ENCODE data around the gene TSEN2. TPM values are rescaled to one million over a fixed set of nuclear protein-coding genes. Genes with fewer than 3 reads are reported as not detected.

The TSEN2 gene
- total RNA-seq, 4 donors from 2014 or later: 31.8 to 40.2 (median 35.2) TPM

GRCh38 chr3:12439161-12439940 is 44.9 kb upstream of the TSEN2 start:
- no peak for DNase-seq (ENCODE audit: low spot score in 2 of 2)
- Histone ChIP-seq H3K36me3 (peaks cover 0 to 4% (median 0%) of the 10 kb centered on the region in 3 donors), H3K9me3 (no peaks in the 10 kb centered on the region), H3K27me3 (no peaks in the 10 kb centered on the region), H3K27ac (no peak overlapping the region), H3K4me3 (no peak overlapping the region), H3K4me1 (peaks cover 0 to 18% (median 0%) of the 10 kb centered on the region in 4 donors)
- 66 to 72% methylated on average over 11 of the region's 11 CpGs for WGBS, 2 donors
- no peak for TF ChIP-seq POLR2A (IDR thresholded peaks at IDR 0.05)
- TF ChIP-seq EP300 (IDR thresholded peaks at IDR 0.05): no peak
- TF ChIP-seq CTCF (IDR thresholded peaks at IDR 0.05): no peak

GRCh38 chr3:12440927-12441714 is 43.2 kb upstream of the TSEN2 start:
- 20 to 22% methylated on average over 18 to 21 of the region's 21 CpGs for whole genome bisulfite sequencing, 2 donors
- H3K9me3 ChIP-seq: no peaks in the 10 kb centered on the region
- DNase-seq (ENCODE audit: low spot score in 2 of 2): no peak
- peaks cover 0 to 22% (median 0%) of the 10 kb centered on the region in 4 donors for H3K4me1 ChIP-seq
- H3K4me3 ChIP-seq: no peak overlapping the region
- H3K27ac ChIP-seq: no peak overlapping the region
- H3K36me3 ChIP-seq: no peaks in the 10 kb centered on the region
- TF ChIP-seq POLR2A (IDR thresholded peaks at IDR 0.05): no peak
- no peak for TF ChIP-seq EP300 (IDR thresholded peaks at IDR 0.05)
- no peak for TF ChIP-seq CTCF (IDR thresholded peaks at IDR 0.05)
- no peaks in the 10 kb centered on the region for H3K27me3 ChIP-seq

GRCh38 chr3:12442654-12443501 is 41.4 kb upstream of the TSEN2 start:
- Histone ChIP-seq H3K4me3 (no peak overlapping the region), H3K27ac (no peak overlapping the region), H3K27me3 (no peaks in the 10 kb centered on the region), H3K4me1 (peaks cover 0 to 18% (median 0%) of the 10 kb centered on the region in 4 donors), H3K36me3 (no peaks in the 10 kb centered on the region), H3K9me3 (no peaks in the 10 kb centered on the region)
- TF ChIP-seq EP300 (IDR thresholded peaks at IDR 0.05): no peak
- no peak for TF ChIP-seq CTCF (IDR thresholded peaks at IDR 0.05)
- no peak for TF ChIP-seq POLR2A (IDR thresholded peaks at IDR 0.05)
- WGBS, 2 donors: 84% methylated on average over 20 of the region's 20 CpGs
- no peak for DNase-seq (ENCODE audit: low spot score in 2 of 2)

GRCh38 chr3:12443781-12444522 is 40.3 kb upstream of the TSEN2 start:
- no peaks in the 10 kb centered on the region for H3K36me3 ChIP-seq
- DNase-seq (ENCODE audit: low spot score in 2 of 2): no peak
- H3K27me3 ChIP-seq: no peaks in the 10 kb centered on the region
- no peak overlapping the region for H3K4me3 ChIP-seq
- H3K4me1 ChIP-seq: peaks cover 0 to 18% (median 0%) of the 10 kb centered on the region in 4 donors
- H3K9me3 ChIP-seq: no peaks in the 10 kb centered on the region
- no peak for TF ChIP-seq POLR2A (IDR thresholded peaks at IDR 0.05)
- 85 to 90% methylated on average over 10 of the region's 10 CpGs for WGBS, 2 donors
- no peak overlapping the region for H3K27ac ChIP-seq

All from tibial nerve (tissue), 4 donors.